Omental fat pad (tissue), 4 donors: ENCODE measurements around the gene CEP152. TPM values are rescaled to one million over a fixed set of nuclear protein-coding genes. Genes with fewer than 3 reads are reported as not detected.

Source experiments
- ATAC-seq: fragments of 150-250 bp; one replicate; pipeline ENCODE4 v1.9.1; 2016; ENCODE audit warnings: mild to moderate bottlenecking, moderate library complexity; ENCODE audit not compliant: low FRiP score
- DNase-seq: peaks from one replicate; pipeline ENCODE4 v3.0.0-alpha.2; 2019; ENCODE audit warnings: low spot score
- total RNA-seq, 4 donors: library from RNA; depleted of rRNA; stranded (reverse); fragments of >200 nt; gene quantifications; one replicate each; pipeline ENCODE4 v1.1.0, GENCODE V29; 2016
- TF ChIP-seq, protein P1 (sequence below), 3 donors: fragments of 450-650 bp; IDR thresholded peaks; one replicate each; pipeline ENCODE4 v1.5.1; 2016 to 2017; ENCODE audit warnings: antibody characterized with exemption in 3 of 3, mild to moderate bottlenecking in 3 of 3, moderate library complexity in 2 of 3

Gene CEP152
- total RNA-seq, 4 donors from 2014 or later: 2.6 to 10.4 (median 5.1) TPM

DNA sequence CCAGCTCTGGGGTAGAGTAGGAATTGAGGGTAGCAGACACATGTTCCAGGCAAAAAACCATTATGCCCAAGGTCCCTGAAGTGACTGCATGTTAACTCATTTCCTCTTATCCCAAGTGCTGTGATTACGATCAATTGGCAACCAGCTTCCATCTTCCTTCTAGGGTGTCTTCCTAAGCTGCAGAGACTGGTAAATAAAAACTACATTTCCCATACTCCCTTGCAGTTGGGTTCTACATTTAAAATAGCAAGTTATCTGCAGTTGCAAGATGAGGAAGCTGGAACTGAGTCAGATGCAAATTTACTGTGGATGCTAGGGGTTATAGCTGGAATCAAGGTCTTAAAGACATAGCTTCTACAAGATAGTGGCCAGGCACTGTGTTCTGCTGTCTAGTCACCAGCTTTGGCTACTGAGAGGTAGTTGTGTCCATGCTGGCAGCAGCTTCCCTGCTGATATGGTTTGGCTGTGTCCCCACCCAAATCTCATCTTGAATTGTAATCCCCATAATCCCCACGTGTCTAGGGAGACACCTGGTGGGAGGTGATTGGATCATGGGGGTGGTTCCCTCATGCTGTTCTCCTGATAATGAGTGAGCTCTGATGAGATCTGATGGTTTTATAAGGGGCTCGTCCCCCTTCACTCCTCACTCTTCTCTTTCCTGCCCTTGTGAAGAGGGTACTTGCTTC is 114.1 kb downstream of the CEP152 start:
- ATAC-seq (no peak), DNase-seq (no peak)
- TF ChIP-seq, protein P1, sequence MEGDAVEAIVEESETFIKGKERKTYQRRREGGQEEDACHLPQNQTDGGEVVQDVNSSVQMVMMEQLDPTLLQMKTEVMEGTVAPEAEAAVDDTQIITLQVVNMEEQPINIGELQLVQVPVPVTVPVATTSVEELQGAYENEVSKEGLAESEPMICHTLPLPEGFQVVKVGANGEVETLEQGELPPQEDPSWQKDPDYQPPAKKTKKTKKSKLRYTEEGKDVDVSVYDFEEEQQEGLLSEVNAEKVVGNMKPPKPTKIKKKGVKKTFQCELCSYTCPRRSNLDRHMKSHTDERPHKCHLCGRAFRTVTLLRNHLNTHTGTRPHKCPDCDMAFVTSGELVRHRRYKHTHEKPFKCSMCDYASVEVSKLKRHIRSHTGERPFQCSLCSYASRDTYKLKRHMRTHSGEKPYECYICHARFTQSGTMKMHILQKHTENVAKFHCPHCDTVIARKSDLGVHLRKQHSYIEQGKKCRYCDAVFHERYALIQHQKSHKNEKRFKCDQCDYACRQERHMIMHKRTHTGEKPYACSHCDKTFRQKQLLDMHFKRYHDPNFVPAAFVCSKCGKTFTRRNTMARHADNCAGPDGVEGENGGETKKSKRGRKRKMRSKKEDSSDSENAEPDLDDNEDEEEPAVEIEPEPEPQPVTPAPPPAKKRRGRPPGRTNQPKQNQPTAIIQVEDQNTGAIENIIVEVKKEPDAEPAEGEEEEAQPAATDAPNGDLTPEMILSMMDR (IDR thresholded peaks at IDR 0.05): no peak

DNA sequence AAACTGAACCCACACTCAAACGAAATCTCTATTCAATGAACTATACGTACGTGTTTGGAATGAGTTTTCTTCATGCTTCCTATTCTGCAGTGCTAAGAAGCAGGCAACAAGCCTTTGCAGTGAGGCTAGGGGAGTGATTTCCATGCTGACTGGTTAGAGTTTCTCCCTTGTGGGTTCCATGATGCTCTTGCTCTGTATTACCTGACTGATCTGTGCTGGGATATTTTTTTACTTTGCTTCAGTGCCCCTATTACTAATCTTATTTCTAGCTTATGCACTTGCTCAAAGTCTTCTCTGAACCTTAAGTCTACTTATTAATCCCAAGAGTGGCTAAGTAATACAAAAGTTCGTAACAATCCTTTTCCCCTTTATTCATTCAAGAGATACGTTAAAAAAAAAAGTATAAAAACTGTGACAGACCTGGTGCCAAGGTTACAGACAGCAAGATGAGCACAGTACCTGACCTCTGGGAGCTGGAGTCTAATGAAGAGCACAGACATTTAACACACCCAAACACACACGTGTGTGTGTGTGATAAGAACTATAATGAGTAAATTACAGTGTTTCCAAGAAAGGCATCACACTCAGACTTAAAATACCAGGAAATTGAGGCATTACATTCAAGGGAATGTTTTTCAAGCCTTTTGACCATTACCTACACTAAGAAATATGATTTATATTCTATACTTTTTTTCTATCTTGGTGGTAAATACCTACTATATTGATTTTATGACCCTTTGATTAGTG is 114.9 kb downstream of the CEP152 start:
- DNase-seq: no peak
- ATAC-seq: no peak
- TF ChIP-seq, protein P1 (IDR thresholded peaks at IDR 0.05): no peak

DNA sequence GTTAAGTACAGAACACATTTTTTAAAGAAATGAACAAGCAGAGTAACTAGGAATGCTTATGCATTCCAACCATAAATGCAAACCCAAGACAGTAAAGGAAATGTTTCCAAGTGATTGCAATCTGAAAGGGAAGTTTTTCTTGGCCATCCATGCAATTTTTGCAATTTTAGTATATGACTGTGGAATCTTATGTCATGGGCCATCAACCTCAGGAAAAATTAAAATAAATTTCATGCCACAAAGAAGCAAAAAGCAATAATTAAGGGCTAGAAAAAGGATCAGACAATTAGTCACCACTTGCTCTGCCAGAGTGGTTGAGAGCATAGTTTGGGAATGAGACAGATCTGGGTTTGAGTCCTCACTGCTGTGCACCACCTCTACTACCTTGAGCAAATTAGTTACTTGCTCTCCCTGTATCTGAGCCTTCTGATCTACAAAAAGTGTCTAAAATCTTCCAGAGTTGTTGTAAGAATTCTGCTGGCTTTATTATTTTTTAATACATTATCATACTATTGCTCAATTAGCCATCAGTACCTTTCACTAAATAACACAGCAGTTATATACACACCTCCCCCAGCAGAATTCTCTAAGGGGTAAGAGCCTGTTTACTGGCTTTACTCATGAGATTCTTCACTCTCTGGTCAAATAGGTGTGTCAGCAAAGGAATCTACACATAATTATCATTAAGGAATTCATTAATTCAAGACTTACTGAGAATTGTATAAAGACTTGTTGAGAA is 115.6 kb downstream of the CEP152 start:
- TF ChIP-seq, protein P1 (IDR thresholded peaks at IDR 0.05): no peak
- ATAC-seq: no peak
- DNase-seq: no peak

DNA sequence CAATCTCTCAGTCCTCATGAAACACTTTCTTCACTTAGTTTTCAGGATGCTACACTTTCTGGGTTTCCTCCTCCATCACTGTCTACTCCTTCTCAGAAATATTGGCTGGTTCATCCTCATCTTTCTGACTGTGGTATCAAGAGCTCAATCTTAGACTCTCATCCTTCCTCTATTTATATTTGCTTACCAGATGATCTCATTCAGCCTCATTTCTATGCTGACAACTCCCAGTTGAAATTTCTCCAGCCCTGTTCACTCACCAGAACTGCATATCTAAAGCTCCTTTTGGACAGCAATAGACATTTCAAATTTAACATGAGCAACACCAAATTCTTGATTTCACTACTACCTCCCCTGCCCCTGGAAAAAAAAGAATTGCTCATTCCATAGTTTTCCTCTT is 117.4 kb downstream of the CEP152 start:
- TF ChIP-seq, protein P1 (IDR thresholded peaks at IDR 0.05): no peak
- no peak for ATAC-seq

DNA sequence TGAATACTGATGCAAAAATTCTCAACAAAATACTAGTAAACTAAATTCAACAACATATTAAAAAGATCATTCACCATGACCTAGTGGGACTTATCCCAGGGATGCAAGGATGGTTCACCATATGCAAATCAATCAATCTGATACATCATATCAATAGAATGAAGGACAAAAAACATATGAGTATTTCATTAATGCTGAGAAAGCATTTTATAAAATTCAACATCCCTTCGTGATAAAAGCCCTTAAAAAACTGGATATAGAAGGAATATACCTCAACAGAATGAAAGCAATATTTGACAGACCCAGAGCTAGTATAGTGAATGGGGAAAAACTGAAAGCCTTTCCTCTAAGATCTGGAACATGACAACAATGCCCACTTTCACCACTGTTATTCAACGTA is 122.4 kb downstream of the CEP152 start:
- no peak for DNase-seq
- TF ChIP-seq, protein P1 (IDR thresholded peaks at IDR 0.05): no peak
- ATAC-seq: no peak

More for the DNA sequence above, 117.4 kb downstream of the CEP152 start:
- DNase-seq: no peak

Other genes starting within 250 kb of the CEP152 start
- gene FBN1, start 165.4 kb downstream of the CEP152 start, total RNA-seq: 100 to 1,000 TPM in 3 of 4 donors, 10 to 100 TPM in 1; 91.5 to 413 (median 137) TPM
- 100 to 1,000 TPM; 152 to 235 (median 216) TPM for gene EID1, start 67.1 kb upstream of the CEP152 start, total RNA-seq
- 1 to 10 TPM in 2 of 4 donors, under 1 TPM in 1, not detected in 1; 0.48 to 2.2 (median 1.2) TPM for gene SHC4, start 152.8 kb upstream of the CEP152 start, total RNA-seq
- 10 to 100 TPM; 31.0 to 56.7 (median 50.0) TPM for gene SECISBP2L, start 235.4 kb upstream of the CEP152 start, total RNA-seq